ENCODE measurements around the gene AKT1S1. TPM values are rescaled to one million over a fixed set of nuclear protein-coding genes. Genes with fewer than 3 reads are reported as not detected.
A peak's percentile ranks its signal among the peaks of the same experiment; 100 is the strongest.

Gene AKT1S1
- total RNA-seq, 6 experiments from 2014 or later, result 98.5 to 128 (median 104) TPM

DNA sequence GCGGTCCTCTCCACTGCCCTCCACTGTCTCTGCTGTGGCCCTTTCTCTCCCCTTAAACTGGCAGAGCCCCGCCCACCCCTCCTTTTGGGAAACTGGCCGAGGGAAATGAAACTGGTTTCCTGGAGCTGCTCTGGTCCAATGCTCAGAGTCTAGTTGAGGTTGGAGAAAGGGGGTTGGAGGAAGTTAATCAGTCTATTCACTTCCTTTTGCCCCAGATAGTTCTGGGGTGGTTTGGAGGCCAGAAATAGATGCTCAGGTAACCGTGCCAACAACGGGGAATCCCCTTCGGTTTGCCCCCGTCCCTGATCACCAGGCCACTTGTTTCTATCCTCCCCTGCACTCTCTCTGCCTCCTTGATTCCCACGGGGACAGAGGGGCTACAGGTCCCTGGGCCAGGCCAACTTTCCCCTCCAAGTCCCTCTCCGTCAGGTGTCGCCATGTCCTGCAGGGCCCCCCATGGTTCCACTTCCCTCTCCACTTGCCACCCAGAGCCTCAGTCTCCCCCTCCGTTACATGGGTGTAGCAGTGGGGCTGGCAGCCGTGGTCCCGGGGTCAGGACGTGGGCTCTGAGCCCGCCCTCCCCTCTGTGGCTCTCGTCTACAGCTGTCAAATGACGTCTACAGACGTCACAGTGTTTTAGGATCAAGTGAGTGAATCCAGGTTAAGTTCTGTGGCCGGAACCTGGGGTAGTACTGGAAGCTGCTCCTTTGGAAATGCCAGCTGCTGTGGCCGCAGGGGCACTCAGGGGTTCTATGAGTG is 19.9 kb upstream of the AKT1S1 start, which contains the start of gene IL4I1:
IL4I1 (minus strand) TSS at position 25 of the 759 bp plus-strand sequence. CDS start 727 bp downstream, outside the sequence.
- Mint-ChIP-seq H3K4me3 (peak within 1 kb of the TSS; percentile 74), H3K27me3 (ENCODE audit: insufficient read depth) (peaks cover 4% of the 10 kb centered on the region), H3K4me1 (ENCODE audit: low read depth) (peaks cover 20% of the 10 kb centered on the region), H3K27ac (peak within 1 kb of the TSS; percentile 74; the same call in 1 of the 2 replicates), H3K36me3 (ENCODE audit: low read depth) (no peaks in the 10 kb centered on the region), H3K9me3 (no peaks in the 10 kb centered on the region)
- TF ChIP-seq, protein P1, sequence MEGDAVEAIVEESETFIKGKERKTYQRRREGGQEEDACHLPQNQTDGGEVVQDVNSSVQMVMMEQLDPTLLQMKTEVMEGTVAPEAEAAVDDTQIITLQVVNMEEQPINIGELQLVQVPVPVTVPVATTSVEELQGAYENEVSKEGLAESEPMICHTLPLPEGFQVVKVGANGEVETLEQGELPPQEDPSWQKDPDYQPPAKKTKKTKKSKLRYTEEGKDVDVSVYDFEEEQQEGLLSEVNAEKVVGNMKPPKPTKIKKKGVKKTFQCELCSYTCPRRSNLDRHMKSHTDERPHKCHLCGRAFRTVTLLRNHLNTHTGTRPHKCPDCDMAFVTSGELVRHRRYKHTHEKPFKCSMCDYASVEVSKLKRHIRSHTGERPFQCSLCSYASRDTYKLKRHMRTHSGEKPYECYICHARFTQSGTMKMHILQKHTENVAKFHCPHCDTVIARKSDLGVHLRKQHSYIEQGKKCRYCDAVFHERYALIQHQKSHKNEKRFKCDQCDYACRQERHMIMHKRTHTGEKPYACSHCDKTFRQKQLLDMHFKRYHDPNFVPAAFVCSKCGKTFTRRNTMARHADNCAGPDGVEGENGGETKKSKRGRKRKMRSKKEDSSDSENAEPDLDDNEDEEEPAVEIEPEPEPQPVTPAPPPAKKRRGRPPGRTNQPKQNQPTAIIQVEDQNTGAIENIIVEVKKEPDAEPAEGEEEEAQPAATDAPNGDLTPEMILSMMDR (IDR thresholded peaks at IDR 0.05), result no peak
- DNase-seq, result no peak

DNA sequence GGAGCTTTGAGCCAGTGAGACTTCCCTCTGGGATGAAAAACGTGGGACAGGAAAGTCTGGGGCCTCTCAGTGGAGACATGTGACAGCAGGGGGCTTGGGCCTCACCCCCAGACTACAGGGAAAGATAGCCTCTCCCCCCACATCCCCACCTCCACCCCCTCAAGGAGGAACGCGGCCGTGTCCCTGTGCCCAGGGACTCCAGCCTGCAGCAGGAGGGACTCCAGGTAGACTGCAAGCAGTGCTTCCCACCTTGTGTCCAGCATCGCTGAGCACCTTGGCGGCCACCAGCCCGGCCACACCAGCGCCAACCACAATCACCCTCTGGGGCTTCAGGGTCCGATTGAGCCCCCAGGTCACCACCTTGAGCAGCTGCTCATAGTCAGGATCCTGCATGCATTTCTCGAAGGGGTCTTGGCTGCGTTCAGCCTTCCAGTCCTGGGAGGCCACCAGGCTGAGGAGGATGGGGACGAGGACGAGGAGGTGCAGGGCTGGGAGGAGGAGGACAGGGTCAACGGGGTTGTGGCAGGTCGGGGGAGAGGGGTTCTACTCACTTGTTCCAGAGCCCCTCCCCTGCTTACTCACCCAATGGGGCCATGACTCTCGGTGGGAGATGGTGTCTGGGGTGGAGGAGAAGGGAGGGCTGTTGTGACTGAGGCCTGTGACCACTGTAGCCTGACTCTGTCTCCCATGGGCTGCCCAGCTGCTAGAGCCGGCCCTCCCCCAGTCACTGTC is 18.6 kb upstream of the AKT1S1 start:
- peaks cover 20% of the 10 kb centered on the region for H3K4me1 Mint-ChIP-seq (ENCODE audit: low read depth)
- no peak overlapping the region; the same call in 1 of the 2 replicates for H3K27ac Mint-ChIP-seq
- TF ChIP-seq, protein P1 (IDR thresholded peaks at IDR 0.05), result no peak
- no peak for DNase-seq
- no peak overlapping the region for H3K4me3 Mint-ChIP-seq
- no peaks in the 10 kb centered on the region for H3K9me3 Mint-ChIP-seq
- no peaks in the 10 kb centered on the region for H3K36me3 Mint-ChIP-seq (ENCODE audit: low read depth)
- H3K27me3 Mint-ChIP-seq (ENCODE audit: insufficient read depth), result peaks cover 9% of the 10 kb centered on the region

DNA sequence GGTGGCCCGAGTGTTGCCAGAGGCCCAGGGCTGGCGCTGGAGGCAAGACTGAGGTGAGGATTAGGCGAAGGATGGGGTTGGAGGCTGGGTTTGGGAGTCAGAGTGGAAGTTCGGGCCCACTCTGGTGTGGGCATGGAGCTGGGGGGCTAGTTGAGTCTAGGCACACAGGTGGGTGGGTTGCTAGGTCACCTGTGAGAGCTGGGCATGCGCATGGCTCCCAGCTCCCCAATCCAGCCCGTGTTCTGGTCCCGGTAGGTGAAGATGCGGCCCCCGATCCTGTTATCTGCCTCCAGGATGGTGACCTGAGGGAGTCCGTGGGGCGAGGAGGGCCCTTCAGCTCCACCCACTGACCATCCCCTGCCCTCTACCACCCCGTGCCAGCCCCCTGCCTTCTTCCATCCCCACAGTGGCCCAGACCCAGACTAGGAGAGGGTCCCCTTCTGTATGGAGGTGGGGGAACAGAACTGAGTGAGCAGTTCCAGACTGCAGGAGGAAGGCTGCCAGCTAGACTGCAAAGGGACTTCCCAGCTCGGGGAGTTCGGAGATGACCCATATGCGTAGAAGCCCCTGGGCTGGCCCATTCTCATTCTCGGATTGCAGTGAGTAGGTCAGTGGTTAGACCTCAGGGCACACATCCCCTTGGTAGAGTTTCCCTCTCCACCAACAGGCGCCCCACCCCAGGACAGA is 17.9 kb upstream of the AKT1S1 start:
- Mint-ChIP-seq H3K27me3 (ENCODE audit: insufficient read depth) (peaks cover 9% of the 10 kb centered on the region), H3K9me3 (no peaks in the 10 kb centered on the region), H3K27ac (no peak overlapping the region), H3K36me3 (ENCODE audit: low read depth) (no peaks in the 10 kb centered on the region), H3K4me1 (ENCODE audit: low read depth) (peaks cover 20% of the 10 kb centered on the region), H3K4me3 (no peak overlapping the region)
- DNase-seq, result no peak
- TF ChIP-seq, protein P1 (IDR thresholded peaks at IDR 0.05), result no peak

DNA sequence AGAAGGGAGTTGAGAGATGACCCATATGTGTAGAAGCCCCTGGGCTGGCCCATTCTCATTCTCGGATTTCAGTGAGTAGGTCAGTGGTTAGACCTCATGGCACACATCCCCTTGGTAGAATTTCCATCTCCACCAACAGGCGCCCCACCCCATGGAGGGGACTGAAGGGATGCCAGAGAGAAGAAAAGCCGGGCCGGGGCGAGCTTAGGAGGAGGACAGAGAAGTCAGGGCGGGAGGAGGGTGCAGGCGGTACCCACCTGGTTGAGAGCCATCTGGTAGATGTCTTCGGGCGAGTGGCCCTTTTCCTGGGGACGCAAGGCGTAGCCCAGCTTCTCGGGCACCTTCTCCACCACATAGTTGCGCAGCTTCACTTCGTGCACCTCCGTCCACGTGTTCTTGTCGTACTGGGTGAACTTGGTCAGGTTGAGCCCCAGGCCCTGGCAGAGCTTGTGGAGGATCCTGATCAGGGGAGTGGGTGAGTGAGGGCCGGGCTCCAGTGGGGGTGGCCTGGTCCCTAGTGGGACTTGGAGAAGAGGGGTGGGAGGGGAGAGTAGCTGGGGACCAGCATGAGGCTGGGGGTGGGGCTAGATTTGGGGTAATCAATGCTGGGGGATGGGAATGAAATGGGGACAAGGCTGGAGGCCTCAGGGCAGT is 17.0 kb upstream of the AKT1S1 start:
- H3K4me1 Mint-ChIP-seq (ENCODE audit: low read depth), result peaks cover 20% of the 10 kb centered on the region
- peaks cover 9% of the 10 kb centered on the region for H3K27me3 Mint-ChIP-seq (ENCODE audit: insufficient read depth)
- H3K27ac Mint-ChIP-seq, result no peak overlapping the region
- TF ChIP-seq, protein P1 (IDR thresholded peaks at IDR 0.05), result no peak
- H3K4me3 Mint-ChIP-seq, result no peak overlapping the region
- H3K9me3 Mint-ChIP-seq, result no peaks in the 10 kb centered on the region
- no peaks in the 10 kb centered on the region for H3K36me3 Mint-ChIP-seq (ENCODE audit: low read depth)
- DNase-seq, result no peak

DNA sequence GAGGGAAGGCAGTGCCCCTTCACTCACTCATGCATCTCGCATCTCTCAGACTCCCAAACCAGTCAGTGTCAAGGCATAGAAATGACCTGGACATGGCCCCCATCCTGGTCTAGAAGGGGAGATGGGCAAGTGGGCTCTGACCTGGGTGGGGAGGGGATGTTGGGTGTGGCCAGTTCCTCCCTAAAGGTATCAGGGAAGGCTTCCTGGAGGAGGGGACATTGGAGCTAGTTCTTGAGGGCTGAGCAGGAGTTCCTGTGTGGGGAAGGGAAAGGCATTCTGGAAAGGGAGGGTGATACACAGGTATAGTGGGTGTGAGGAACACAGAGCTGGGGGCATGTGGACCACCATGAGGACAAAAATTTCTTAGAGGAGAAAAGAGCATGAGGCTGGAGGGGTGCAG is 15.6 kb upstream of the AKT1S1 start:
- no peak for DNase-seq
- TF ChIP-seq, protein P1 (IDR thresholded peaks at IDR 0.05), result no peak
- Mint-ChIP-seq H3K36me3 (ENCODE audit: low read depth) (no peaks in the 10 kb centered on the region), H3K27me3 (ENCODE audit: insufficient read depth) (peaks cover 11% of the 10 kb centered on the region), H3K4me3 (no peak overlapping the region), H3K27ac (no peak overlapping the region), H3K9me3 (no peaks in the 10 kb centered on the region), H3K4me1 (ENCODE audit: low read depth) (peaks cover 16% of the 10 kb centered on the region)
